Activated CD4-positive, CD25-positive, alpha-beta regulatory T cell treated with anti-CD3 and anti-CD28 coated beads, Interleukin-2, amount 50 U/mL, for 72 hours (primary cell): ENCODE data around the gene ALG5.

Experiments used
- DNase-seq: peaks from one replicate; pipeline ENCODE4 v3.0.0; 2021

The ALG5 gene

GRCh38 chr13:36999054-36999714 lies at the start of gene ALG5:
Gene ALG5 (minus strand): TSS chr13:36999340. CDS start chr13:36999300, 40 bp downstream.
- DNase-seq, result peak; percentile 94

GRCh38 chr13:37047846-37048245 lies 48.7 kb upstream of the ALG5 start:
- no peak for DNase-seq

GRCh38 chr13:37047032-37047431 lies 47.9 kb upstream of the ALG5 start:
- DNase-seq, result no peak

- DNase-seq, result no peak
Measured at GRCh38 chr13:37046062-37046461, 46.9 kb upstream of the ALG5 start.

- no peak for DNase-seq
Measured at GRCh38 chr13:37040789-37041188, 41.6 kb upstream of the ALG5 start.

GRCh38 chr13:37039896-37040295 lies 40.8 kb upstream of the ALG5 start:
- DNase-seq, result no peak

GRCh38 chr13:37037241-37037640 lies 38.1 kb upstream of the ALG5 start:
- no peak for DNase-seq

GRCh38 chr13:37029617-37030016 lies 30.5 kb upstream of the ALG5 start:
- DNase-seq, result no peak

GRCh38 chr13:37027639-37028038 lies 28.5 kb upstream of the ALG5 start:
- no peak for DNase-seq

- no peak for DNase-seq
Measured at GRCh38 chr13:37026771-37027170, 27.6 kb upstream of the ALG5 start.

GRCh38 chr13:37023871-37024270 lies 24.7 kb upstream of the ALG5 start:
- no peak for DNase-seq

- DNase-seq, result no peak
Measured at GRCh38 chr13:37014609-37015008, 15.5 kb upstream of the ALG5 start.

GRCh38 chr13:37011788-37012187 lies 12.6 kb upstream of the ALG5 start:
- DNase-seq, result no peak

- no peak for DNase-seq
Measured at GRCh38 chr13:37011002-37011401, 11.9 kb upstream of the ALG5 start.

- no peak for DNase-seq
Measured at GRCh38 chr13:37010424-37010823, 11.3 kb upstream of the ALG5 start.

- no peak for DNase-seq
Measured at GRCh38 chr13:37009692-37010091, 10.6 kb upstream of the ALG5 start.

- DNase-seq, result no peak
Measured at GRCh38 chr13:37001921-37002250, 2.7 kb upstream of the ALG5 start.

GRCh38 chr13:36998624-36999041 lies 507 bp downstream of the ALG5 start:
- DNase-seq, result peak; percentile 44

GRCh38 chr13:36997716-36998427 lies 1.3 kb downstream of the ALG5 start:
- DNase-seq, result no peak

GRCh38 chr13:36992362-36992761 lies 6.8 kb downstream of the ALG5 start:
- DNase-seq, result no peak

- DNase-seq, result no peak
Measured at GRCh38 chr13:36986462-36987240, 12.5 kb downstream of the ALG5 start.

- DNase-seq, result no peak
Measured at GRCh38 chr13:36981156-36981743, 17.9 kb downstream of the ALG5 start.

- DNase-seq, result no peak
Measured at GRCh38 chr13:36979361-36980050, 19.6 kb downstream of the ALG5 start.
